ENCODE results near the gene HS6ST2.

Gene HS6ST2

DNA sequence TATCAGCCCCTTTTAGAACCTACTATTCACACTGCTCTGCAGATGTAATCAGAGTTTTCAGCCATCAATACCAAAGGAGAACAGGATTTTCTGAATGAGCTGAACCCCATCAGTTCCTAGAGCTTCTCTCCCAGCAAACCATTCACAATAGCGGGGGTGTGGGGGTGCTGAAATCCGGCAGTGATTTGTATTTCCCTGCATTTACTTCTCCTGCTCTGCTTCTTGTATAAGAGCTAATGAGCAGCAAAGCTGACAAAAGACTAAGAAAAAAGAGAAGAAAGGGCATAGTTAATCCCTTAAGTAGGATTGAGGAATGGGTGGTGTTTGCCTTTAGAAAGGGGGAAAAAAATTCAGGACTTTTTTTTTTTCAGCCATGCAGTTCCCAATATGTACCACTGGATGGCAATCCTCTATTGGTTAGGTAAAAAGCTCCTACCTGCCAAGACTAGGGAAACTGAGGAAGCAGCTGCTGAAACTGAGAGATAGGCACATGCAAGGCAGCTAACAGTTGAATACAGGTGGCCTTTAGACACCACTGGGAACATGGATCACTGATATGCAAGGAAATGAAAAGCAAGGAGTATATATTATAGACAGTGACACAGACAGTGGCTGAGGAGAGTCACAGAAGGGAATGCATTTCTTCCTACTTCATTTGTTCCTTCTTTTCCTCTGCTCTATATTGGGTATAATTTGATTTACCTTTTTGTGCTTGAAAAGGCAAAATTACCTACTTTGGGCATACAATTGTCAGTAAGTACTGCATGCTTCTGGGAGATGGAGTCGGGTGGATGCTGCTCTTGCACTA lies 217.9 kb downstream of the HS6ST2 start:
- no peaks in the 10 kb centered on the region for H3K27me3 ChIP-seq (ENCODE audit: control insufficient read depth, insufficient read depth, low read length)
- H3K4me3 ChIP-seq (ENCODE audit: low read length), result no peak overlapping the region
- no peaks in the 10 kb centered on the region for H3K4me1 ChIP-seq (ENCODE audit: control insufficient read depth, insufficient read depth, low read length)
- H3K9ac ChIP-seq (ENCODE audit: low read length), result no peak overlapping the region
- H3K36me3 ChIP-seq (ENCODE audit: control insufficient read depth, insufficient read depth, low read length), result no peaks in the 10 kb centered on the region
- no peak overlapping the region for H3K27ac ChIP-seq (ENCODE audit: low read depth, low read length)

DNA sequence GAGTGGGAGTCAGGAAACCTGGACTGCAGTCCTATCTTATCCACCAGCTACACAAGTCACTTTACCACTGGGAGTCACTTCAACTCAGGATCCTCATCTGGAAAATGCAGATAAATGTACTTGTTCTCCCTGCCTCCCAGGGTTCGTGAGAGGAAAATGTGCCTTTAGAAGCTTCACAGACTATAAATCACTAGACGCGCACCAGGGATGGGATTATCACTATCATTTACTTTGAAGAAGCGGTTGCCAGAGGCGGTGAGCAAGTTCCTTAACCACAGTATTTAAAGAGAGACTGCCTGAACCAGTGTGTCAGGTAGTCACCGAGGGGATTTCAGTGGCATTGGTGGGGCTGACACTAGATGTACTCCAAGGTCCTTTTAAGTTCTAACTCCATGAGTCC lies 219.5 kb downstream of the HS6ST2 start:
- no peak overlapping the region for H3K27ac ChIP-seq (ENCODE audit: low read depth, low read length)
- H3K9ac ChIP-seq (ENCODE audit: low read length), result no peak overlapping the region
- H3K36me3 ChIP-seq (ENCODE audit: control insufficient read depth, insufficient read depth, low read length), result no peaks in the 10 kb centered on the region
- H3K27me3 ChIP-seq (ENCODE audit: control insufficient read depth, insufficient read depth, low read length), result no peaks in the 10 kb centered on the region
- H3K4me3 ChIP-seq (ENCODE audit: low read length), result no peak overlapping the region
- H3K4me1 ChIP-seq (ENCODE audit: control insufficient read depth, insufficient read depth, low read length), result no peaks in the 10 kb centered on the region

DNA sequence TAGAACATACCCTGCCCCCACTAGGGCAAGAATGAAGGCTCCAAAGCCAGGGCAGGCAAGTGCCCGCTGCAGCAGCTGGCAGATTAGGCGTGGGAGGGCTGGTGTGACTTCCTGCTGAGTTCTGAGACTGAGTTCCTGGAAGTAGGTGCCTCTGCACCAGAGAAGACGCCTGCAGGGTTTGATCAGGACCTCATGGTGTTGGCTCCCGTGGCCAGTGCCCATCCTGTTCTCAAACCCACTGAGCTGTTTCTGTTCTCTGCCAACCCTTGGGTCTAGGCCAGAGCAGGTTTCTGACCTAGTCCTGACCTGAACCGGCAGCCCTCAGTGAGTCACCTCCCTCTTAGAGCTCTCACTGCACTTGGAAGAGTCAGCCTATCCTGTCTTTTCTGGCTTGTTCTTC lies 220.7 kb downstream of the HS6ST2 start:
- H3K36me3 ChIP-seq (ENCODE audit: control insufficient read depth, insufficient read depth, low read length), result no peaks in the 10 kb centered on the region
- H3K9ac ChIP-seq (ENCODE audit: low read length), result no peak overlapping the region
- H3K4me1 ChIP-seq (ENCODE audit: control insufficient read depth, insufficient read depth, low read length), result no peaks in the 10 kb centered on the region
- no peaks in the 10 kb centered on the region for H3K27me3 ChIP-seq (ENCODE audit: control insufficient read depth, insufficient read depth, low read length)
- no peak overlapping the region for H3K27ac ChIP-seq (ENCODE audit: low read depth, low read length)
- no peak overlapping the region for H3K4me3 ChIP-seq (ENCODE audit: low read length)

DNA sequence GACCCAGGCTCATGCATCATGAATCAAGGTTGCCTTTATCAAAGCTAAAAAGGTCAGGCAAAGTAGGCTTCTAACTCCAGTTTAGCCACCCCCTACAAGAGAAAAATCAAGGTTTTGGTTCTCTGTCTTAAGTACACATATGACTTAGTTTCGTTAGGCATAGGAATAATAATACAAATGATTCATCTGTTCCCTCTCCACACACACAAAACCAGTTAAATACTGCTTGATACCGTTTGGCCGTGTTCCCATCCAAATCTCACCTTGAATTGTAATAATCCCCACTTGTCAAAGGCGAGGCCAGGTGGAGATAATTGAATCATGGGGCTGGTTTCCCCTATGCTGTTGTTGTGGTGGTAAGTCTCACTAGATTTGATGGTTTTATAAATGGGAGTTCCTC lies 226.2 kb downstream of the HS6ST2 start:
- Histone ChIP-seq H3K4me1 (ENCODE audit: control insufficient read depth, insufficient read depth, low read length) (no peaks in the 10 kb centered on the region), H3K36me3 (ENCODE audit: control insufficient read depth, insufficient read depth, low read length) (no peaks in the 10 kb centered on the region), H3K27me3 (ENCODE audit: control insufficient read depth, insufficient read depth, low read length) (no peaks in the 10 kb centered on the region), H3K27ac (ENCODE audit: low read depth, low read length) (no peak overlapping the region), H3K9ac (ENCODE audit: low read length) (no peak overlapping the region), H3K4me3 (ENCODE audit: low read length) (no peak overlapping the region)

GRCh38 chrX:132730726-132731125 lies 227.7 kb downstream of the HS6ST2 start:
- Histone ChIP-seq H3K9ac (ENCODE audit: low read length) (no peak overlapping the region), H3K4me1 (ENCODE audit: control insufficient read depth, insufficient read depth, low read length) (no peaks in the 10 kb centered on the region), H3K27me3 (ENCODE audit: control insufficient read depth, insufficient read depth, low read length) (no peaks in the 10 kb centered on the region), H3K4me3 (ENCODE audit: low read length) (no peak overlapping the region), H3K36me3 (ENCODE audit: control insufficient read depth, insufficient read depth, low read length) (no peaks in the 10 kb centered on the region), H3K27ac (ENCODE audit: low read depth, low read length) (no peak overlapping the region)

- no peaks in the 10 kb centered on the region for H3K36me3 ChIP-seq (ENCODE audit: control insufficient read depth, insufficient read depth, low read length)
- H3K4me3 ChIP-seq (ENCODE audit: low read length), result no peak overlapping the region
- H3K4me1 ChIP-seq (ENCODE audit: control insufficient read depth, insufficient read depth, low read length), result no peaks in the 10 kb centered on the region
- no peak overlapping the region for H3K27ac ChIP-seq (ENCODE audit: low read depth, low read length)
- H3K9ac ChIP-seq (ENCODE audit: low read length), result no peak overlapping the region
- no peaks in the 10 kb centered on the region for H3K27me3 ChIP-seq (ENCODE audit: control insufficient read depth, insufficient read depth, low read length)
Measured at GRCh38 chrX:132730266-132730665, 228.2 kb downstream of the HS6ST2 start.

DNA sequence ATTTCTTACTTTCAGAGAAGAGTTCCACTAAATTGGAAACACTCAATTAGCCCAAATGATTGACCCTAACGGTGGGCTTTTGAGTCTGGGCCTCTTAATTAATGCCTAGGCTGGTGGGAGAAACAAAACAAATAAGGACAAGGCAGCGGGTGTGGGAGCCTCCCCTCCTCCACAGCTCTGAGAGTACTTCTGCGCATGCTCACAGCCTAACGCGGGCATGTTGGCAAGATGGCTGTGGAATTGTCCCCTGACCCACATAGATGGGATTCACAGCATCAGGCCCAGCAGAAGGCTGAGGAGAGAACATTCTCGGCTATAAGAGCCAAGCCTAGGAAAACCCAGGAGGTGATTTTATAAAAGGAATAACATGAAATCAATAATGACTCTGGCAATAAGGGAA lies 230.1 kb downstream of the HS6ST2 start:
- no peaks in the 10 kb centered on the region for H3K36me3 ChIP-seq (ENCODE audit: control insufficient read depth, insufficient read depth, low read length)
- no peak overlapping the region for H3K4me3 ChIP-seq (ENCODE audit: low read length)
- no peaks in the 10 kb centered on the region for H3K27me3 ChIP-seq (ENCODE audit: control insufficient read depth, insufficient read depth, low read length)
- H3K4me1 ChIP-seq (ENCODE audit: control insufficient read depth, insufficient read depth, low read length), result no peaks in the 10 kb centered on the region
- no peak overlapping the region for H3K9ac ChIP-seq (ENCODE audit: low read length)
- H3K27ac ChIP-seq (ENCODE audit: low read depth, low read length), result no peak overlapping the region

DNA sequence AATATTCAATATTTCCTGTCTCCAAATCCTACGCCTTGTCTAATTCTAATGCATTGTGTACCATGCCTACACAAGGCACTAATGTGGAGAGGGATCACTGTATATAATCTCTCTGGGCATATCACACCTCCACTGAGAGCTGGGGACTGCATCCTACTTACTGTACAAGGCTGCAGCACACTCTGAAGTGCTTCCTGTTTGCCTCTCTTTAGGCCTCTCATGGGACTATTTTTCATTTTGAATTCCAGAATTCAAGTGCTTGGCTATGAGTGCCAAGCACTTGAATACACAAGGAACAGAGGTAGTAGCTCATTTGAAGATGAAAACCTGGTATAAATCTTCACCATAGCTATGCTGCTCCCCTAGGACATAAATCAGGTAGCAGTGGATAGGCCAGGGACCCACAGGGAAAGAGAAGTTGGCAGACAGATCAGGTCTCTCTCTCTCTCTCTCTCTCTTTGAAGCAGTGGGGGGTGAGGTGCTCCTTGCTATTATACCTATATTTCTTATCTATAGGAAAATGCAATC lies 239.9 kb downstream of the HS6ST2 start:
- no peak overlapping the region for H3K9ac ChIP-seq (ENCODE audit: low read length)
- H3K36me3 ChIP-seq (ENCODE audit: control insufficient read depth, insufficient read depth, low read length), result no peaks in the 10 kb centered on the region
- H3K27ac ChIP-seq (ENCODE audit: low read depth, low read length), result no peak overlapping the region
- H3K4me3 ChIP-seq (ENCODE audit: low read length), result no peak overlapping the region
- no peaks in the 10 kb centered on the region for H3K27me3 ChIP-seq (ENCODE audit: control insufficient read depth, insufficient read depth, low read length)
- no peaks in the 10 kb centered on the region for H3K4me1 ChIP-seq (ENCODE audit: control insufficient read depth, insufficient read depth, low read length)

DNA sequence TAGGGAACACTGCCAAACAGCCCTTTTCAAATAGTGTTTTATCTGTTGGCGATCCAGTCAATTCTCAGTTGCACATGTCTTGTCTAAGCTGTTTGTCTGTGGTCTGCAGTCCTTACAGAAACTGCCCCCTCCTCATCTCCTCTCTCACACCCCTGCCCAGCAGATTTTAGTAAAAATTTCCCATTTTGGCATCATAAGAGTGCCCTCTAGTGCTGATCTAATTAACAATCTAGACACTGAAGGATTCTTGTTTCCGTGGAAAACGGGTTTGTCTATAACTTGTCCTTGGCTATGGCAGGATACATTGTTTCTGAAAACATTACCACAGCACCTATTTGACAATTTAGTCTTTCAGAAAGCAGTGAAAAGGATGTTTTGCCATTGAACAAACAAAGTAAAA lies 242.4 kb downstream of the HS6ST2 start:
- Histone ChIP-seq H3K36me3 (ENCODE audit: control insufficient read depth, insufficient read depth, low read length) (no peaks in the 10 kb centered on the region), H3K9ac (ENCODE audit: low read length) (no peak overlapping the region), H3K27me3 (ENCODE audit: control insufficient read depth, insufficient read depth, low read length) (no peaks in the 10 kb centered on the region)

DNA sequence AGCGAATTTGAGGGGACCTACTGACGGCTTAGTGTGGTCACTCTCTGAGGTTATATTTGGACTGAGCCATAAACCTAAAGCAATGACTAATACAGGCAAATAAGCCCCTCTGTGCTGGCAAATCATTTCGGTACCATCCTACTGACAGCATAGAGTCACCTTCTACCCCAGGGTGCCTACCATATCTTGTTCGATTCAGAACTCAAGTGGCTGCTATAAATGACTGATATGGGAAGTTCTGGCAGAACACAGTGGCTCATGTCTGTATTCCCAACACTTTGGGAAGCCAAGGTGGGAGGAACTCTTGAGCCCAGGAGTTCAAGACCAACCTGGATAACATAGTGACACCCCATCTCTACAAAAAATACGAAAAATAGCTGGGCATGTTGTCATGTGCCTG lies 243.5 kb downstream of the HS6ST2 start:
- H3K27me3 ChIP-seq (ENCODE audit: control insufficient read depth, insufficient read depth, low read length), result no peaks in the 10 kb centered on the region
- no peak overlapping the region for H3K9ac ChIP-seq (ENCODE audit: low read length)
- H3K27ac ChIP-seq (ENCODE audit: low read depth, low read length), result no peak overlapping the region
- no peak overlapping the region for H3K4me3 ChIP-seq (ENCODE audit: low read length)
- no peaks in the 10 kb centered on the region for H3K4me1 ChIP-seq (ENCODE audit: control insufficient read depth, insufficient read depth, low read length)
- no peaks in the 10 kb centered on the region for H3K36me3 ChIP-seq (ENCODE audit: control insufficient read depth, insufficient read depth, low read length)

More for the DNA sequence above, 242.4 kb downstream of the HS6ST2 start:
- no peak overlapping the region for H3K4me3 ChIP-seq (ENCODE audit: low read length)
- H3K27ac ChIP-seq (ENCODE audit: low read depth, low read length), result no peak overlapping the region
- no peaks in the 10 kb centered on the region for H3K4me1 ChIP-seq (ENCODE audit: control insufficient read depth, insufficient read depth, low read length)

DNA sequence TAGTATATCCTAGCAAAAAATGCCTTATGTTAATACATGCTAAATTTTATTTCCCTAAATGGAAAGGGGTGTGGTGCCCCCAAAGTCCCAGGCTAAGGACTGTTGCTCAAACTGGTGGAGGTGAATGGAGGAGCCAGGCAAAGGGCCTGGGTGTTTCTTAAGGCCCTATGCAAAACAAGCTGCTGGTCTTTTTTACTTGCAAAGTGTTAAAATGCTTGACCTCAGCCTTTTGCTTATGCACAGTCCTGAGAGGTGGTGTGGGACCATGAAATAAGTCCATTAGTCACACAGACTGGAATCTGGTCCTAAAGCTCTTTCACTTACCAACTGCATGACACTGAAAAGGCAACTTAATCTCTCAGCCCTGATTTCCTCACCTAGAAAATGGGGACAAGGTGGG lies 246.1 kb downstream of the HS6ST2 start:
- no peak overlapping the region for H3K9ac ChIP-seq (ENCODE audit: low read length)
- no peaks in the 10 kb centered on the region for H3K27me3 ChIP-seq (ENCODE audit: control insufficient read depth, insufficient read depth, low read length)
- H3K27ac ChIP-seq (ENCODE audit: low read depth, low read length), result no peak overlapping the region
- H3K36me3 ChIP-seq (ENCODE audit: control insufficient read depth, insufficient read depth, low read length), result no peaks in the 10 kb centered on the region
- no peak overlapping the region for H3K4me3 ChIP-seq (ENCODE audit: low read length)
- no peaks in the 10 kb centered on the region for H3K4me1 ChIP-seq (ENCODE audit: control insufficient read depth, insufficient read depth, low read length)

GRCh38 chrX:132710656-132711155 lies 247.7 kb downstream of the HS6ST2 start:
- Histone ChIP-seq H3K27ac (ENCODE audit: low read depth, low read length) (no peak overlapping the region), H3K27me3 (ENCODE audit: control insufficient read depth, insufficient read depth, low read length) (no peaks in the 10 kb centered on the region), H3K9ac (ENCODE audit: low read length) (no peak overlapping the region), H3K36me3 (ENCODE audit: control insufficient read depth, insufficient read depth, low read length) (no peaks in the 10 kb centered on the region), H3K4me3 (ENCODE audit: low read length) (no peak overlapping the region), H3K4me1 (ENCODE audit: control insufficient read depth, insufficient read depth, low read length) (no peaks in the 10 kb centered on the region)

DNA sequence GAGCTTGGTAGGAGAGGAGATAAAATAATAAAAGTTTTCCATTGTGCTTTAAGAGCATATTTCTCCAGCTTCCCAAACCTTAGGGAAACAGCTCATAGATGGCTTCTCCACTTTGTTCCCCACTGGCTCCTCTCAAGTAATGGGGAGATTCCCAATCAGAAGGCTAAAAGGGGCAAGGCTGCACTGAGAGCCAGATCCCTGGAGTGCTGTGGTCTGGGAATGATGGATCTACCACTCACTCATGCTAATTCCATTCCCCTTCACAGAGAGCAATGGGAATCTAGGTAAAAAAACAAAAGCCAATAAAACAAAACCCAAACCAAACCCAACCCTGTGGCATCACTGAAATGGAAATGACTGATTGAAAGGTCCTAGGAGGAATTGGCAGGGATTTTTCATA lies 249.9 kb downstream of the HS6ST2 start:
- Histone ChIP-seq H3K36me3 (ENCODE audit: control insufficient read depth, insufficient read depth, low read length) (no peaks in the 10 kb centered on the region), H3K4me1 (ENCODE audit: control insufficient read depth, insufficient read depth, low read length) (no peaks in the 10 kb centered on the region), H3K27ac (ENCODE audit: low read depth, low read length) (no peak overlapping the region), H3K27me3 (ENCODE audit: control insufficient read depth, insufficient read depth, low read length) (no peaks in the 10 kb centered on the region), H3K4me3 (ENCODE audit: low read length) (no peak overlapping the region), H3K9ac (ENCODE audit: low read length) (no peak overlapping the region)

Data from rectal smooth muscle tissue (tissue), 1 donor.